H9 (cell line): ENCODE results near the gene EPGN. TPM values are rescaled to one million over a fixed set of nuclear protein-coding genes. Genes with fewer than 3 reads are reported as not detected.

Experiments used
- DNase-seq: peaks from one replicate; pipeline ENCODE4 v3.0.0-alpha.2; 2017
- H2AFZ ChIP-seq: one replicate; pipeline ENCODE4 v1.6.1; 2013; ENCODE audit warnings: mild to moderate bottlenecking, low read length, control low read depth, moderate library complexity
- H2AK5ac ChIP-seq: 2 replicates; pipeline ENCODE4 v1.6.1; 2013; ENCODE audit warnings: low read length, control low read depth, mixed read lengths; ENCODE audit not compliant: insufficient read length
- H2BK120ac ChIP-seq: one replicate; pipeline ENCODE4 v1.6.1; 2013; ENCODE audit warnings: low read depth, mild to moderate bottlenecking, low read length, control low read depth, inconsistent platforms; ENCODE audit not compliant: poor library complexity, severe bottlenecking
- H2BK12ac ChIP-seq: 2 replicates; pipeline ENCODE4 v1.6.1; 2013; ENCODE audit warnings: low read length, control low read depth, mixed read lengths, low read depth; ENCODE audit not compliant: insufficient read length
- H2BK15ac ChIP-seq: 2 replicates; pipeline ENCODE4 v1.6.1; 2013; ENCODE audit warnings: low read depth, low read length, control low read depth
- H2BK20ac ChIP-seq: one replicate; pipeline ENCODE4 v1.6.1; 2013; ENCODE audit warnings: low read depth, mild to moderate bottlenecking, low read length, control low read depth, inconsistent platforms; ENCODE audit not compliant: poor library complexity, severe bottlenecking
- H2BK5ac ChIP-seq: 2 replicates; pipeline ENCODE4 v1.6.1; 2013; ENCODE audit warnings: low read length, control low read depth, mixed read lengths; ENCODE audit not compliant: insufficient read length
- H3K14ac ChIP-seq: 2 replicates; pipeline ENCODE4 v1.6.1; 2013; ENCODE audit warnings: low read length, control low read depth; ENCODE audit not compliant: insufficient read depth
- H3K18ac ChIP-seq: 2 replicates; pipeline ENCODE4 v1.6.1; 2013; ENCODE audit warnings: low read depth, mild to moderate bottlenecking, mixed read lengths, low read length, control low read depth; ENCODE audit not compliant: insufficient read length
- H3K23ac ChIP-seq: 2 replicates; pipeline ENCODE4 v1.6.1; 2013; ENCODE audit warnings: low read length, control low read depth, mixed read lengths, low read depth; ENCODE audit not compliant: insufficient read length
- H3K23me2 ChIP-seq: 2 replicates; pipeline ENCODE4 v1.6.1; 2013; ENCODE audit warnings: low read depth, mild to moderate bottlenecking, mixed read lengths, low read length, control low read depth; ENCODE audit not compliant: insufficient read length, poor library complexity, severe bottlenecking
- H3K27ac ChIP-seq: 2 replicates; pipeline ENCODE4 v1.5.1; 2013; ENCODE audit warnings: low read length, control low read depth, mixed read lengths, low read depth; ENCODE audit not compliant: insufficient read length
- H3K27me3 ChIP-seq: 2 replicates; pipeline ENCODE4 v1.6.1; 2013; ENCODE audit warnings: low read length, control low read depth, inconsistent platforms; ENCODE audit not compliant: insufficient read depth
- H3K4ac ChIP-seq: 2 replicates; pipeline ENCODE4 v1.6.1; 2013; ENCODE audit warnings: low read depth, mild to moderate bottlenecking, control low read depth, inconsistent platforms, low read length, moderate library complexity
- H3K4me1 ChIP-seq: 2 replicates; pipeline ENCODE4 v1.6.1; 2013; ENCODE audit warnings: low read length, control low read depth, inconsistent platforms; ENCODE audit not compliant: insufficient read depth
- H3K4me2 ChIP-seq: 2 replicates; pipeline ENCODE4 v1.6.1; 2013; ENCODE audit warnings: low read length, control low read depth, mixed read lengths; ENCODE audit not compliant: insufficient read length, insufficient read depth
- H3K56ac ChIP-seq: 2 replicates; pipeline ENCODE4 v1.6.1; 2013; ENCODE audit warnings: low read depth, mild to moderate bottlenecking, mixed read lengths, low read length, control low read depth; ENCODE audit not compliant: insufficient read length
- H3K79me1 ChIP-seq: 2 replicates; pipeline ENCODE4 v1.6.1; 2013; ENCODE audit warnings: low read depth, mild to moderate bottlenecking, moderate library complexity, low read length, control low read depth, inconsistent platforms; ENCODE audit not compliant: insufficient read depth, poor library complexity, severe bottlenecking
- H3K79me2 ChIP-seq: 2 replicates; pipeline ENCODE4 v1.6.1; 2013; ENCODE audit warnings: low read length, control low read depth, inconsistent platforms; ENCODE audit not compliant: insufficient read depth
- H3K9ac ChIP-seq: 2 replicates; pipeline ENCODE4 v1.6.1; 2013; ENCODE audit warnings: low read length, control low read depth, mixed read lengths; ENCODE audit not compliant: insufficient read length; ENCODE audit errors: extremely low read depth
- H3K9me3 ChIP-seq: one replicate; pipeline ENCODE4 v1.6.1; 2013; ENCODE audit warnings: low read depth, low read length, inconsistent platforms; ENCODE audit not compliant: control insufficient read depth
- H3T11ph ChIP-seq: one replicate; pipeline ENCODE4 v1.6.1; 2013; ENCODE audit warnings: mild to moderate bottlenecking, low read length, control low read depth, inconsistent platforms
- H4K20me1 ChIP-seq: one replicate; pipeline ENCODE4 v1.6.1; 2013; ENCODE audit not compliant: control insufficient read depth, insufficient read length, insufficient read depth
- H4K5ac ChIP-seq: 2 replicates; pipeline ENCODE4 v1.6.1; 2013; ENCODE audit warnings: low read depth, mild to moderate bottlenecking, mixed read lengths, low read length, control low read depth; ENCODE audit not compliant: insufficient read length
- H4K8ac ChIP-seq: replicated peaks from 2 replicates; pipeline ENCODE4 v1.6.1; 2013; ENCODE audit warnings: low read length, control low read depth, mixed read lengths, low read depth; ENCODE audit not compliant: insufficient read length
- H4K91ac ChIP-seq: 2 replicates; pipeline ENCODE4 v1.6.1; 2013; ENCODE audit warnings: low read depth, mild to moderate bottlenecking, moderate library complexity, mixed read lengths, low read length, control low read depth; ENCODE audit not compliant: insufficient read length
- H3K27ac Mint-ChIP-seq, 3 experiments: 2 replicates in 2 of 3; 3 replicates in 1 of 3; pipeline ENCODE4 v1.8.0; 2020 to 2021; ENCODE audit warnings: mixed read lengths in 3 of 3, mild to moderate bottlenecking in 1 of 3, moderate library complexity in 1 of 3
- H3K27me3 Mint-ChIP-seq: 2 replicates; pipeline ENCODE4 v1.8.0; 2021; ENCODE audit warnings: low read depth, mild to moderate bottlenecking, moderate library complexity, mixed read lengths
- H3K36me3 Mint-ChIP-seq, 3 experiments: 2 replicates in 2 of 3; 3 replicates in 1 of 3; pipeline ENCODE4 v1.8.0; 2020 to 2021; ENCODE audit warnings: low read depth in 3 of 3, mixed read lengths in 3 of 3; ENCODE audit not compliant: insufficient read depth in 1 of 3
- H3K4me1 Mint-ChIP-seq, 2 experiments: 2 replicates each; pipeline ENCODE4 v1.8.0; 2020; ENCODE audit warnings: mixed read lengths in 2 of 2
- H3K4me3 Mint-ChIP-seq, 2 experiments: 2 replicates in 1 of 2; 3 replicates in 1 of 2; pipeline ENCODE4 v1.8.0; 2020 to 2021; ENCODE audit warnings: mild to moderate bottlenecking in 2 of 2, mixed read lengths in 2 of 2, moderate library complexity in 1 of 2
- H3K9me3 Mint-ChIP-seq, 2 experiments: 2 replicates in 1 of 2; 3 replicates in 1 of 2; pipeline ENCODE4 v1.8.0; 2020; ENCODE audit warnings: mild to moderate bottlenecking in 2 of 2, mixed read lengths in 2 of 2, moderate library complexity in 1 of 2
- CTCF ChIP-seq: fragments of 200-600 bp; sonication (generic); conservative IDR thresholded peaks from 3 replicates; pipeline ENCODE4 v1.8.0; 2021; ENCODE audit warnings: antibody characterized with exemption, mild to moderate bottlenecking
- WGBS: extraction: QIAGEN DNeasy Blood & Tissue Kit; methylation state at CpG from one replicate; pipeline ENCODE4 v1.1.7; 2013; ENCODE audit warnings: missing lambda C conversion rate, low lambda C conversion rate, mixed read lengths; ENCODE audit not compliant: insufficient read length; ENCODE audit errors: extremely low coverage; 5-methylcytosine and 5-hydroxymethylcytosine counted together
- total RNA-seq: library from RNA; stranded (reverse); gene quantifications from 2 replicates; pipeline ENCODE4 v1.2.1, GENCODE V29; 2021

EPGN gene
- total RNA-seq, 1 experiment from 2014 or later, result not detected

DNA sequence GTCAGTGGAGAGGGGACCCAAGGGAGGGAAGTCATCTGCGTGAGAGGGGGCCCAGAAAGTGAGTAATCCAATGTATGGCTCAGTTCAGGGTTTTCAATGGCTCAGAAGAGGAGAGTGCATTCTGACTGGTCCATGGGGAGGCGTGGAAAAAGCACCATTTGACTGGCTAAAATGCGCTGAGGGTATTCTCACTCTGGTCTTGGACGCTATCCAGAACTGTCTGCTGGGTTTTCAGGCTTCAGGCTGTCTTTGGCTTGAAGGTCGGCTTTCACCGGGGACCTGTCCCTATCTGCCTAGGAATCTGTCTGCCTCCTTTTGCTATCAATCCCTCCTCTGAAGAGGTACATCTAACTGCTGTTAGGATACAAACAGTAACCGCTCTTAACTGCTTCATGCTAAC, 26.4 kb downstream of the EPGN start:
- Mint-ChIP-seq H3K27me3 (no peaks in the 10 kb centered on the region), H3K4me1 (peaks cover 6 to 7% of the 10 kb centered on the region in 2 experiments; a peak in 3 of 4 replicates), H3K36me3 (peaks cover 0 to 4% (median 0%) of the 10 kb centered on the region in 3 experiments; a peak in 1 of 7 replicates), H3K27ac (no peak overlapping the region), H3K4me3 (no peak overlapping the region), H3K9me3 (peaks cover 0 to 5% of the 10 kb centered on the region in 2 experiments; a peak in 2 of 5 replicates)
- Histone ChIP-seq H3K18ac (no peak overlapping the region), H4K91ac (no peak overlapping the region), H3K4ac (no peak overlapping the region), H3K4me1 (no peaks in the 10 kb centered on the region), H3K23me2 (no peaks in the 10 kb centered on the region), H2BK12ac (no peak overlapping the region), H3K14ac (no peak overlapping the region), H3K9me3 (no peaks in the 10 kb centered on the region), H3K27me3 (no peaks in the 10 kb centered on the region), H3T11ph (no peak overlapping the region), H4K20me1 (no peaks in the 10 kb centered on the region), H3K56ac (no peak overlapping the region), H4K8ac (no peak overlapping the region), H3K9ac (no peak overlapping the region), H2BK15ac (no peak overlapping the region), H2BK20ac (no peak overlapping the region), H3K23ac (no peak overlapping the region), H3K27ac (no peak overlapping the region), H2AK5ac (no peak overlapping the region), H3K79me1 (no peaks in the 10 kb centered on the region), H2AFZ (no peak overlapping the region), H3K4me2 (no peak overlapping the region), H3K79me2 (no peaks in the 10 kb centered on the region), H2BK120ac (no peak overlapping the region), H4K5ac (no peak overlapping the region), H2BK5ac (no peak overlapping the region)
- TF ChIP-seq CTCF, result no peak
- DNase-seq, result no peak
- no CpG with 5 or more reads among the region's 7 CpGs for WGBS
